Mucosa of descending colon (tissue), 3 donors: Measurements from ENCODE around the gene SORCS2. TPM values are rescaled to one million over a fixed set of nuclear protein-coding genes. Genes with fewer than 3 reads are reported as not detected.

Experiments
- ATAC-seq: fragments of 200-7000 bp; cut with Tn5 transposase; one replicate; pipeline ENCODE4 v1.9.1; 2020; ENCODE audit warnings: mild to moderate bottlenecking, moderate library complexity
- DNase-seq, 3 donors: peaks; one replicate each; pipeline ENCODE4 v3.0.0-alpha.2; 2020
- H3K36me3 ChIP-seq: fragments of 200-600 bp; one replicate; pipeline ENCODE4 v1.8.0; 2021; ENCODE audit warnings: low read depth, mild to moderate bottlenecking
- H3K4me1 ChIP-seq: fragments of 200-600 bp; one replicate; pipeline ENCODE4 v1.8.0; 2021; ENCODE audit warnings: low read depth, mild to moderate bottlenecking
- H3K4me3 ChIP-seq: fragments of 200-600 bp; one replicate; pipeline ENCODE4 v1.8.0; 2021; ENCODE audit warnings: mild to moderate bottlenecking
- H3K9me3 ChIP-seq: fragments of 200-600 bp; one replicate; pipeline ENCODE4 v1.8.0; 2021; ENCODE audit warnings: mild to moderate bottlenecking
- CTCF ChIP-seq: fragments of 200-600 bp; IDR thresholded peaks from one replicate; pipeline ENCODE4 v1.8.0; 2022; ENCODE audit warnings: antibody characterized with exemption, mild to moderate bottlenecking
- intact Hi-C, 2 donors: fragments of 100-400 bp; cut with DNase I in 1 of 2; cut with micrococcal nuclease in 1 of 2; formaldehyde crosslinking; loops; one replicate each; pipeline versions ENCODE4 v1.11.0 to v1.11.1; 2022; cut with DNase I, micrococcal nuclease
- total RNA-seq, 3 donors: library from RNA; stranded (reverse); fragmentation: NEBNext Ultra II Directional in 2 of 3; extraction: Animal tissue kit (Norgen Biotek cat#: 25700) in 2 of 3; gene quantifications; one replicate each; pipeline versions ENCODE4 v1.2.1 to v1.2.4, GENCODE V29; 2021 to 2023
- donor health status: DM: no; HTN: no; CAD: no; lungs with moderate emphysema.
- donor health status: DM: no; HTN: no; CAD: no.
- donor health status: DM: no; HTN: yes; CAD: no.

SORCS2 gene
- total RNA-seq, 3 donors from 2014 or later = 0.20 to 3.1 (median 1.5) TPM

DNA sequence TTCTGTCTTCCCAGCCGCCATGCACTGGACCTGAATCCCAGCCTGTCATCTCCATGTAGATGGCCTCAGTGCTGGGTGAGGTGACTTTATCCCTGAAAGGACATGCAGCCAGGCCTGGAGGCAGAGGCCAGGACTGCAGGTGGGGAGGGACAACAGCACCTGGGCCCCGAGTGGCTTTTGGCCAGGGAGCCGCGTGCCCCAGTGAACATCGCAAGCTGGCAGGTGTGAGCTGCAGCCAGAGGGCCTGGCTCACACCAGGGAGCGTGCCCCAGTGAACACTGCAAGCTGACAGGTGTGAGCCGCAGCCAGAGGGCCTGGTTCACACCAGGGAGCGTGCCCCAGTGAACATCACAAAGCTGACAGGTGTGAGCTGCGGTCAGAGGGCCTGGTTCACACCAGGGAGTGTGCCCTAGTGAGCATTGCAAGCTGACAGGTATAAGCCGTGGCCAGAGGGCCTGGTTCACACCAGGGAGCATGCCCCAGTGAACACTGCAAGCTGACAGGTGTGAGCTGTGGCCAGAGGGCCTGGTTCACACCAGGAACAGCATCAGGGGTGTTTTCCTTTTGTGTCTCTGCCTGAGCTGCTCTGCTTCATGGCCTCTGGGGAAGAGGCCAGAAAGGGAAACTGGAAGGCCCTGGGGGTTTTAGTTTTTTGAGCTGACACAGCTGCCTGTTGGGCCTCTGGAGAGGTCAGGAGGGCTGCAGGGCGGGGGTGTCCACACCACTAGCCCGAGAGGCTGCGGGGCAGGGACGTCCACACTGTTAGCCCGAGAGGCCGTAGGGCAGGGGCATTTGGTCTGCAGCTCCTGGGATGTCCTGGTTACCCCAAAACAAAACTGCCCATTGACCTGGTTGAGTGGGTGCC, 265.1 kb downstream of the SORCS2 start:
- H3K9me3 ChIP-seq = no peaks in the 10 kb centered on the region
- no peaks in the 10 kb centered on the region for H3K36me3 ChIP-seq
- intact Hi-C loops = no loop called here
- DNase-seq = no peak
- no peak for TF ChIP-seq CTCF
- H3K4me3 ChIP-seq = no peak overlapping the region
- no peaks in the 10 kb centered on the region for H3K4me1 ChIP-seq
- ATAC-seq = no peak

DNA sequence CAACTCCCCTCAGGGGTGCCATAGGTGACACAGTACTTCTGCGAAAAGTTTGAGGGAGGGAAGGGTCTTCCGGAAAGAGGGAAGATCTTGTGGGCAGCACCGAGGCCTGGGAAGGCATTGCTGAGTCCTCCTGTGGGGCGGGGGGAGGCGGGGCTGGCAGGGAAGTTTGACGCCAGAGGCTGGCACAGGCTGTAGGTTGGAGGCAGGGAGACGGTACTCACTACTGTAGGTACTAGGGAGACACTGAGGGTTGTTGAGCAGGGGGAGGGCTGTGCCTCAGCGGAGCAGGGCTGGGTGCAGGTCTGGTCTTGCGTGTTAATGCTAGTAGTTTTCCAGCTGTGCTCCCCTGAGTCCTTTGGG, 265.7 kb downstream of the SORCS2 start:
- no peaks in the 10 kb centered on the region for H3K4me1 ChIP-seq
- DNase-seq (no peak), ATAC-seq (no peak)
- no peak overlapping the region for H3K4me3 ChIP-seq
- intact Hi-C loops = no loop called here
- no peaks in the 10 kb centered on the region for H3K9me3 ChIP-seq
- H3K36me3 ChIP-seq = no peaks in the 10 kb centered on the region
- TF ChIP-seq CTCF = no peak

DNA sequence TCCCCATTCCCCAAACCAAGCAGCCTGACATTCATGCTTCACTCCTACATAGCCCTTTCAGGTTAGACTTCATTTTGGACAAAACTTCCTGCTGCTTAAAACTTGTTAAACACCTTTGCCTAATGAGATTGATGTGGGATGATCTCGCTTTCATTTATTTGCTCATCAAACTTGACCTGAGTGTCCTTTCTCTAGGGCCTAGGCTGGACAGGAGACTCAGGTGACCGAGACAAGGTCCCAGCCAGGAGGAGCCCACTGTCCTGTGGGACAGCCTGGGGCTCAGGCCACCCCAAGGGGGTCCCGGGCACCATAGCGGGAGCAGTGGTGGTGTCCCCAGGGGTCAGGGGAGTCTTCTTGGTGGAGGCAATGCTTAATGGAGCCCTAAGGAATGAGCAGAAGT, 266.1 kb downstream of the SORCS2 start:
- no peak for TF ChIP-seq CTCF
- intact Hi-C loops = no loop called here

DNA sequence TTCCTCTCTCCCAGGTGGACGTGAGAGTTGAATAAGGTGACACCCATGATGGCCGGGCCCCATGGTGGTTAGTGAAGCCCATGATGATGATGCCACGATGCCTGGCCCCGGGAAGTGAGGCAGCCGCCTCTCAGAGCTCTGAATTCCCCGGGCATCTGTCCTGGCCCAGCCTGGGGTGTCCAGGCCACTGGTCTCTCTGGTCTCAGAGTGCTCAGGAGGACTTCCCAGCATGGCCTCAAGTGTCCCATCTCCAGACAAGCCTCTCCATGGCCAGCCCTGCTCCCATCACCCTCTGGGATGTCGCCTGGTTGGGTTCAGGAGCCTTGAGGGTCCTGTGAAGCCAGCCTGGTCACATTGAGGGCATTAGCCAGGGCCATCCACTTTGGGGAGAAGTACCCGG, 267.1 kb downstream of the SORCS2 start:
- intact Hi-C loops = no loop called here
- DNase-seq (no peak), ATAC-seq (no peak)
- no peak for TF ChIP-seq CTCF
- Histone ChIP-seq H3K9me3 (no peaks in the 10 kb centered on the region), H3K36me3 (no peaks in the 10 kb centered on the region), H3K4me3 (no peak overlapping the region), H3K4me1 (no peaks in the 10 kb centered on the region)

More for the DNA sequence above, 266.1 kb downstream of the SORCS2 start:
- no peak overlapping the region for H3K4me3 ChIP-seq
- H3K36me3 ChIP-seq = no peaks in the 10 kb centered on the region
- no peaks in the 10 kb centered on the region for H3K4me1 ChIP-seq
- no peak for DNase-seq
- no peaks in the 10 kb centered on the region for H3K9me3 ChIP-seq
- no peak for ATAC-seq

DNA sequence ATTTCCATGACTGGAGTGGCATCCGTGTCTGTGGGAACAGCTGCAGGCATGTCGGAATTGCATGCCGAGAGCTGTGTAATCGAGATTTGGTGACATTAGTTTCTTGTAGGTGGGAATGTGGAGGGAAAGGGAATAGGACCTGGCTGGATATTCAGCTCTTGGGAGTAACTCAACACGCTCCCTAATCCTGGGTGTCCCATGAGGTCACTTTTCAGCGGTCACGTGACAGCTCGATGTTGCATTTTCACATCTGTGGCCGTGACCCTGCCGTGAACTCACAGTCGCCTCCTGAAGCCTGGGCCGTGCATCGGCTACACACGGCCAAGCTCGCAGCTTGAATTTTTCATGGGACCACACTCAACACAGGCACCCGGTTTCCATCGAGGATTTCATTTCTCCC, 268.2 kb downstream of the SORCS2 start:
- DNase-seq (no peak), ATAC-seq (no peak)
- intact Hi-C loops = no loop called here

More for the DNA sequence above, 268.2 kb downstream of the SORCS2 start:
- H3K36me3 ChIP-seq = no peaks in the 10 kb centered on the region
- H3K9me3 ChIP-seq = no peaks in the 10 kb centered on the region
- H3K4me1 ChIP-seq = no peaks in the 10 kb centered on the region
- no peak overlapping the region for H3K4me3 ChIP-seq
- no peak for TF ChIP-seq CTCF
